ENCODE measurements around the gene LAMC1. TPM values are rescaled to one million over a fixed set of nuclear protein-coding genes. Genes with fewer than 3 reads are reported as not detected.

LAMC1 gene
- polyA plus RNA-seq, 3 donors: 290 to 310 (median 290) TPM

- no peak for DNase-seq (ENCODE audit: low read depth in 3 of 3, low spot score in 2 of 3)
Observed at GRCh38 chr1:183019860-183020259, 3.4 kb upstream of the LAMC1 start.

GRCh38 chr1:183021405-183022201 is 1.6 kb upstream of the LAMC1 start:
- DNase-seq (ENCODE audit: low read depth in 3 of 3, low spot score in 2 of 3): no peak

- DNase-seq (ENCODE audit: low read depth in 3 of 3, low spot score in 2 of 3): peak in 2 of 3 donors; percentile 60
Observed at GRCh38 chr1:183022202-183023145, 746 bp upstream of the LAMC1 start.

- DNase-seq (ENCODE audit: low read depth in 3 of 3, low spot score in 2 of 3): peak in 2 of 3 donors; percentile 31 to 41
Observed at GRCh38 chr1:183023601-183024316, 539 bp downstream of the LAMC1 start.

- no peak for DNase-seq (ENCODE audit: low read depth in 3 of 3, low spot score in 2 of 3)
Observed at GRCh38 chr1:183024317-183025009, 1.2 kb downstream of the LAMC1 start.

DNA sequence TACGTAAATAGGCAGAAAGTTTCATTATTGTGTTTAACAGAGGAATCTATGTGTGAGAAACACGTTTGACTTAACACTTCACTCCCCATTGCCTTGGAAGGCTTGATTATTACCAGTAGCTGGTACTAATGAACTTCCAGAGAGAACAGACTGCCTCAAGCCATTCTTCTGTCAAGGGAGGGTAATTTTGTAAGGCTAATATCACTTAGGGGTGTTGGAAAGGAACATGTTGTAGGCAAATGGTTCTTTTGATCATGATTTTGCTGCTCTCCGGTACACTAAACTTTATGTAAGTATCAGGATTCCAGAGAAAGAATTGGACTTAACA is 1.8 kb downstream of the LAMC1 start:
- no peak for DNase-seq (ENCODE audit: low read depth in 3 of 3, low spot score in 2 of 3)

- peak in 2 of 3 donors; percentile 51 to 71 for DNase-seq (ENCODE audit: low read depth in 3 of 3, low spot score in 2 of 3)
Observed at GRCh38 chr1:183025782-183026774, 2.9 kb downstream of the LAMC1 start.

DNA sequence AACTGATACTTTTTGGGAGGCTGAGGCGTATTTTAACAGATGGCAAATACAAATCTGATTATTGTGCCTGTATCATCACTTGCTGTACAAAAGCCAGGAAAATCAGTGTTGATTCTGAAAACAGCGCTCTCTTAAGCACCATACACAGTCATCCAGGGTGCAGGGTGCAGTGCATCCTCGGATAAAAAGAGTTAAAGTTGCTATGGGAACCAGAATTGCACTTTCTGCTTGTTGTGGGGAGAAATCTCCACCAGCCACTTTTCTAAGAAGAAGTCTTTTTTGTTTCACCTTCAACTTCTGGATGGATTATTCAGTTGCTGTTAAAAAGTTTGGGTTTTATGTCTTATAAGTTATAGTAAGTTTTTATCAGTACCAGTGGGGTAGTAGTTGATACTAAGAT is 3.8 kb downstream of the LAMC1 start:
- no peak for DNase-seq (ENCODE audit: low read depth in 3 of 3, low spot score in 2 of 3)

GRCh38 chr1:183027791-183028190 is 4.6 kb downstream of the LAMC1 start:
- DNase-seq (ENCODE audit: low read depth in 3 of 3, low spot score in 2 of 3): no peak

- DNase-seq (ENCODE audit: low read depth in 3 of 3, low spot score in 2 of 3): no peak
Observed at GRCh38 chr1:183029591-183030000, 6.4 kb downstream of the LAMC1 start.

- DNase-seq (ENCODE audit: low read depth in 3 of 3, low spot score in 2 of 3): no peak
Observed at GRCh38 chr1:183030053-183030452, 6.8 kb downstream of the LAMC1 start.

- DNase-seq (ENCODE audit: low read depth in 3 of 3, low spot score in 2 of 3): no peak
Observed at GRCh38 chr1:183032122-183032921, 9.1 kb downstream of the LAMC1 start.

DNA sequence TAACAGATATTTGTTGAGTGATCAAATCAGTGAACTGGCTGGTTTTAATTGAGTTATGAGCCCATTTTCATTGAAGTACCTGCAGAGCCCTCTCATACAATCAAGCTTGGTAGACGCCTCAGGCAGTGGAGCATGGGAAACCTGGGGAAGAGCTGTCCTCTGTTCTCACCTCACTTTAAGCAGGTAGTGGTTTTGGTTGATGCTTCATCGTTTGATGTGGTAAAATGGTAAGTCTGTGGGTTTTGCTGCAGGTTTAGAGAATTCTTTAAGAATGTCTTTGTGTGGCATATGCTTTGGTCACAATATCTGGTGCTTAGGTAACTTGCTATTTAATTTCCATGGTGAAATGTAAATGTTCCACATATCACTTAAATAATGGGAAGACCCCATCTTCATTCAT is 10.0 kb downstream of the LAMC1 start:
- no peak for DNase-seq (ENCODE audit: low read depth in 3 of 3, low spot score in 2 of 3)

DNA sequence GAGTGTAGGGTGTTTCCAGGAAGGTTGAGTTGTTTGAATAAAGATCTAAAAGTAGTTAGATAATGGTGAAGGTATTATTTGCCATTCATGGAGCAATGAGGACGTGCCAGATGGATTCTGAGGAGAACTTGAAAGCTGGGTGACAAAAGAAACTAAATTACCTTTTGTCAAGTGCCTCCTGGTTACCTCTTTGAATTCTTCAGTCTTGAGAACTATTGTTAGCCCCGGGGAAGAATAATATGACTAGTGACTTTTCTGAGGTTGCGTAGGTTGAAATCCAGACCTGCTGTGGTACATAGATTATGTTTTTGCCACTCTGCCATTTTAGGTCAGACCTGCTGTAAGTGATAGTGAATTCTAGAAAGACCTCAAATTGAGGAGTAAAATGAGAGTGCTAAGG is 11.5 kb downstream of the LAMC1 start:
- DNase-seq (ENCODE audit: low read depth in 3 of 3, low spot score in 2 of 3): no peak

DNA sequence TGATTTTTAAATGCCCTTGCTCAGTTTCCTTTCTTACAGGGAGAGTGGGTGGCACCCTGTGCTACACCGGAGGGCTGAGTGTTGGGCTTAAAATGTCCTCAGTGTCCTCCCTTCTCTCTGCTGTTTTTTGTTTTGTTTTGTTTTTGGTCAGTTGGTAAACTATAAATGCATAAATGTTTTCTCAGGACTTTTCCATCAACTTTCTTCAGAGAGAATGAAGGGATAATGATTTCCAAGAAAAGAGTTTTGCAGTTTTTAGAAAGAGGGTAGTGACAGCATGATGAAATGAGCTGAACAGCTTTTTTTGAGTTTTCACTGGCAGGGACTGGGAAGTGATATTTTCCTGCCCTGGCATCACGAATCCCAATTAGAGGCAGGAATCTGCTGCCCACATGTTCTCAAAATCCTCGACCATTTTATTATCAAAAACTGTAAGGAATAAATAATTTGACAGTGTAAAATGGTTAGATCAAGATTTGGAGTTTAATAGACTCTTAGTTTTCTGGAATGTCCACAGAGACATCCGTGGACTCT is 15.2 kb downstream of the LAMC1 start:
- DNase-seq (ENCODE audit: low read depth in 3 of 3, low spot score in 2 of 3): no peak

DNA sequence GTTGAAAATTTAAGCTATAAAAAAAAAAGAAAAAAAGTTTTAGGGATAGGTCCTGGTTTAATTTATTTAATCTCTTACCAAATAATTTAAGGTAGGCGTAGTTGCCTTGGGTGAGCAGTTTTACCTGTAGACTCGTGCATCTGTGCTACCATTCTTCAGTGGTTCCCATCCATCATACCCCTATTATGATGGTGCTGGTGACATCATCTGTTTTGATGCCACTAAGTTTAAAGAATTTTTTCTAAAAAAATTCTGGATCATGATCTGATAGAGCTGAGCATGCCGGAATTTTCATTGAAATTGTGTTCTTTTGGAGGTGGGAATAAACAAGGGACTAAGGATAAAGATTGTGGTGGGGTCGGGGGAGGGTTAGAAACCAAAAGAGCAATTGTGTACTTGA is 15.7 kb downstream of the LAMC1 start:
- DNase-seq (ENCODE audit: low read depth in 3 of 3, low spot score in 2 of 3): no peak

DNA sequence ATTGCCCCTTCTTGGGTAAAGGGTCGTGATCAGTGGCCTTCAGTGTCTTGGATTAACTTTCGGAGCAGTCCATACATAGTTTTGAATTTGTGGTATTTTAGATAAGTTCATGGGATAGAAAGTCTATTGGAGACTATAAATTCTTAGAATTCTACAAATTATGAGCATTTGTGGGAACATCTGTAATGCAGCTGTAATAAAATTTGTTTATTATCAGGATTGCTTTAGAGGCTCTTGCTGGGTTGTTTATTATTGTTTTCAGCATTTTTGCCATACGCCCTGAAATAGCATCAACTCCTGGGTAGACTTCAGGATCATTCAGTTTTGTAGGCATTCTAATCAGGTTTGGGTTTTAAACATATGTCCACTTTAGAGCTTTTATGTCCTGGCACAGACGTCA is 16.1 kb downstream of the LAMC1 start:
- no peak for DNase-seq (ENCODE audit: low read depth in 3 of 3, low spot score in 2 of 3)

GRCh38 chr1:183039985-183040447 is 16.8 kb downstream of the LAMC1 start:
- DNase-seq (ENCODE audit: low read depth in 3 of 3, low spot score in 2 of 3): no peak
